ENCODE data around the gene WDR43.

WDR43 gene

DNA sequence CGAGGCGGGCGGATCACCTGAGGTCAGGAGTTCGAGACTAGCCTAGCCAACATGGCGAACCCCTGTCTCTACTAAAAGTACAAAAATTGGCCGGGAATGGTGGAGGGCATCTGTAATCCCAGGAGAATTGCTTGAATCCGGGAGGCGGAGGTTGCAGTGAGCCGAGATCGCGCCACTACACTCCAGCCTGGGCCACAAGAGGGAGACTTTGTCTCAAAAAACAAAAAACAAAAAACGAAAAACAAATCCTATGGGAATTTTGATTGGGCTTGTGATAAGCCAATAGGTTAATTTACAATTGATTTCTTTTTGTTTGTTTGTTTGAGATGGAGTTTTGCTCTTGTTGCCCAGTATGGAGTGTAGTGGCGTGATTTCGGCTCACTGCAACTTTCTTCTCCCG is 62.4 kb downstream of the WDR43 start:
- no peak for DNase-seq (ENCODE audit: low spot score)
- no peaks in the 10 kb centered on the region for H3K36me3 ChIP-seq (replicated peaks in 1 of 2; ENCODE audit: control insufficient read depth in 2 of 2, insufficient read depth in 2 of 2, low read length in 2 of 2)
- H2AFZ ChIP-seq (ENCODE audit: low read length): no peak overlapping the region
- no peak overlapping the region for H2AK5ac ChIP-seq (ENCODE audit: low read depth, low read length)
- H3K4ac ChIP-seq (ENCODE audit: low read length): no peak overlapping the region
- H4K8ac ChIP-seq (ENCODE audit: low read depth, low read length): no peak overlapping the region
- H2BK15ac ChIP-seq (ENCODE audit: low read length): no peak overlapping the region
- no peak overlapping the region for H3K4me2 ChIP-seq (ENCODE audit: insufficient read depth, low read length, poor library complexity, severe bottlenecking)
- no peaks in the 10 kb centered on the region for H3K79me1 ChIP-seq (ENCODE audit: low read depth, low read length)
- H4K91ac ChIP-seq (ENCODE audit: low read depth, low read length, poor library complexity): no peak overlapping the region
- WGBS, 2 donors (ENCODE audit: extremely low coverage in 2 of 2, insufficient read length in 2 of 2, insufficient replicate concordance in 1 of 2): no CpG with 5 or more reads among the region's 15 CpGs
- H3K14ac ChIP-seq (ENCODE audit: low read length): no peak overlapping the region
- H2BK5ac ChIP-seq (ENCODE audit: low read length): no peak overlapping the region
- H3K18ac ChIP-seq (ENCODE audit: low read length): no peak overlapping the region
- H3K27me3 ChIP-seq (ENCODE audit: control insufficient read depth in 3 of 3, insufficient read depth in 3 of 3, low read depth in 1 of 3, low read length in 3 of 3): peaks cover 0 to 5% (median 0%) of the 10 kb centered on the region in 3 experiments
- H3K4me1 ChIP-seq (ENCODE audit: control insufficient read depth in 2 of 2, insufficient read depth in 1 of 2, low read depth in 1 of 2, low read length in 2 of 2): peaks cover 6 to 9% of the 10 kb centered on the region in 2 donors
- no peak overlapping the region for H2BK12ac ChIP-seq (ENCODE audit: low read length)
- H3K23ac ChIP-seq (ENCODE audit: low read depth, low read length, poor library complexity): no peak overlapping the region
- no peak overlapping the region for H3K9ac ChIP-seq (ENCODE audit: low read depth, low read length, poor library complexity)
- H3K27ac ChIP-seq (replicated peaks; ENCODE audit: low read length): no peak overlapping the region
- H3K4me3 ChIP-seq (ENCODE audit: low read length in 2 of 2): no peak overlapping the region
- H3K9me3 ChIP-seq (replicated peaks in 1 of 2; ENCODE audit: control insufficient read depth in 2 of 2, insufficient read depth in 1 of 2, low read depth in 1 of 2, low read length in 2 of 2): no peaks in the 10 kb centered on the region
- H2BK120ac ChIP-seq (ENCODE audit: low read depth, low read length): no peak overlapping the region

DNA sequence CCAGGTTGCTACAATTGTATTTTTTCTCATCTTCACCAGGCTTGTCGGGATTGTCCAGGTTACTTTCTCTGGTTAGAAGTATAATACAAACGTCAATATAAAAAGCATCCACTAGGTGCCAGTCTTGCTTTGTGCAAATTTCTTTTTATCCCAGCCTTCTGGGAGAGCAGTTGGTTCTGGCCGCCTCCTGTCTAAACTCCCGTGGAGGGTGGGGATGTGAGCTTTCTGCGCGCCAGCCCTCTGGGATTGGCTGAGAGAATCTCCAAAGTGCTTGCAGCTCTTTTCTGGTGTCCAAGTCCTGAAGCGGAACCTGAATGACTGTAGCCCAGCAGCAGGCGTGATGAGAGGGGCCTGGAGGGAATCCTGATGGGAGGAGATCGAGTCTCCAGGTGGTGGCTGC is 64.2 kb downstream of the WDR43 start:
- no peak overlapping the region for H4K91ac ChIP-seq (ENCODE audit: low read depth, low read length, poor library complexity)
- H3K36me3 ChIP-seq (replicated peaks in 1 of 2; ENCODE audit: control insufficient read depth in 2 of 2, insufficient read depth in 2 of 2, low read length in 2 of 2): no peaks in the 10 kb centered on the region
- H3K9ac ChIP-seq (ENCODE audit: low read depth, low read length, poor library complexity): no peak overlapping the region
- H2BK5ac ChIP-seq (ENCODE audit: low read length): no peak overlapping the region
- no peak overlapping the region for H2BK120ac ChIP-seq (ENCODE audit: low read depth, low read length)
- no peak overlapping the region for H4K8ac ChIP-seq (ENCODE audit: low read depth, low read length)
- peaks cover 4 to 6% of the 10 kb centered on the region in 2 donors for H3K4me1 ChIP-seq (ENCODE audit: control insufficient read depth in 2 of 2, insufficient read depth in 1 of 2, low read depth in 1 of 2, low read length in 2 of 2)
- WGBS, 2 donors (ENCODE audit: extremely low coverage in 2 of 2, insufficient read length in 2 of 2, insufficient replicate concordance in 1 of 2): no CpG with 5 or more reads among the region's 9 CpGs
- H2AK5ac ChIP-seq (ENCODE audit: low read depth, low read length): no peak overlapping the region
- H2AFZ ChIP-seq (ENCODE audit: low read length): peak overlapping the region; percentile 68
- H2BK15ac ChIP-seq (ENCODE audit: low read length): no peak overlapping the region
- H2BK12ac ChIP-seq (ENCODE audit: low read length): no peak overlapping the region
- H3K18ac ChIP-seq (ENCODE audit: low read length): peak overlapping the region; percentile 0
- peak overlapping the region in 1 of 2 donors; percentile 27 for H3K4me3 ChIP-seq (ENCODE audit: low read length in 2 of 2)
- H3K4me2 ChIP-seq (ENCODE audit: insufficient read depth, low read length, poor library complexity, severe bottlenecking): no peak overlapping the region
- no peak overlapping the region for H3K23ac ChIP-seq (ENCODE audit: low read depth, low read length, poor library complexity)
- peaks cover 0 to 5% (median 0%) of the 10 kb centered on the region in 3 experiments for H3K27me3 ChIP-seq (ENCODE audit: control insufficient read depth in 3 of 3, insufficient read depth in 3 of 3, low read depth in 1 of 3, low read length in 3 of 3)
- DNase-seq (ENCODE audit: low spot score): peak; percentile 69
- no peak overlapping the region for H3K27ac ChIP-seq (replicated peaks; ENCODE audit: low read length)
- H3K79me1 ChIP-seq (ENCODE audit: low read depth, low read length): no peaks in the 10 kb centered on the region
- no peak overlapping the region for H3K4ac ChIP-seq (ENCODE audit: low read length)
- H3K14ac ChIP-seq (ENCODE audit: low read length): no peak overlapping the region
- no peaks in the 10 kb centered on the region for H3K9me3 ChIP-seq (replicated peaks in 1 of 2; ENCODE audit: control insufficient read depth in 2 of 2, insufficient read depth in 1 of 2, low read depth in 1 of 2, low read length in 2 of 2)

DNA sequence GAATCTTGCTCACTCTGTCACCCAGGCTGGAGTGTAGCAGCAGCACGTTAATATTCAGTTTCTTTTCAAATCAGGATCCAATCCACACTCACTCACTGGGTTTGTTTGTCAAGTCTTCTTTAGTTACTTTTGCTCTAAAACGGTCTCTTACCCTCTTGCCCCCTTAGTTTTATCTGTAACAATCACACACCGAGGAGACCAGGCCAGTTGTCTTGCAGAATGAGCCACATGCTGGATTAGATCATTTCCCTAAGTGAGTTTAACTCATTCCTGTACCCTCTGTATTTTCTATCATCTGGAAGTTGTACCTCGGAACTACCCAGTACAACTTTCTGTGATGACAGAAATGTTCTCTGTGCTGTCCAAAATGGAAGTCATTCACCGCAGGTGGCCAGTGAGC is 65.9 kb downstream of the WDR43 start:
- no peak overlapping the region for H3K14ac ChIP-seq (ENCODE audit: low read length)
- no peak overlapping the region for H2BK5ac ChIP-seq (ENCODE audit: low read length)
- H4K91ac ChIP-seq (ENCODE audit: low read depth, low read length, poor library complexity): no peak overlapping the region
- peaks cover 4 to 6% of the 10 kb centered on the region in 2 donors for H3K4me1 ChIP-seq (ENCODE audit: control insufficient read depth in 2 of 2, insufficient read depth in 1 of 2, low read depth in 1 of 2, low read length in 2 of 2)
- H2AK5ac ChIP-seq (ENCODE audit: low read depth, low read length): no peak overlapping the region
- H3K79me1 ChIP-seq (ENCODE audit: low read depth, low read length): no peaks in the 10 kb centered on the region
- H3K4ac ChIP-seq (ENCODE audit: low read length): no peak overlapping the region
- no peak overlapping the region for H3K18ac ChIP-seq (ENCODE audit: low read length)
- H2BK12ac ChIP-seq (ENCODE audit: low read length): no peak overlapping the region
- no peak overlapping the region for H4K8ac ChIP-seq (ENCODE audit: low read depth, low read length)
- H3K9ac ChIP-seq (ENCODE audit: low read depth, low read length, poor library complexity): no peak overlapping the region
- H3K36me3 ChIP-seq (replicated peaks in 1 of 2; ENCODE audit: control insufficient read depth in 2 of 2, insufficient read depth in 2 of 2, low read length in 2 of 2): no peaks in the 10 kb centered on the region
- WGBS, 2 donors (ENCODE audit: extremely low coverage in 2 of 2, insufficient read length in 2 of 2, insufficient replicate concordance in 1 of 2): no CpG with 5 or more reads among the region's 5 CpGs
- H3K4me2 ChIP-seq (ENCODE audit: insufficient read depth, low read length, poor library complexity, severe bottlenecking): no peak overlapping the region
- H3K9me3 ChIP-seq (replicated peaks in 1 of 2; ENCODE audit: control insufficient read depth in 2 of 2, insufficient read depth in 1 of 2, low read depth in 1 of 2, low read length in 2 of 2): no peaks in the 10 kb centered on the region
- DNase-seq (ENCODE audit: low spot score): no peak
- no peak overlapping the region for H2BK120ac ChIP-seq (ENCODE audit: low read depth, low read length)
- H3K4me3 ChIP-seq (ENCODE audit: low read length in 2 of 2): no peak overlapping the region
- no peak overlapping the region for H3K27ac ChIP-seq (replicated peaks; ENCODE audit: low read length)
- no peak overlapping the region for H2BK15ac ChIP-seq (ENCODE audit: low read length)
- H2AFZ ChIP-seq (ENCODE audit: low read length): peak overlapping the region; percentile 21
- peaks cover 0 to under 1% (median 0%) of the 10 kb centered on the region in 3 experiments for H3K27me3 ChIP-seq (ENCODE audit: control insufficient read depth in 3 of 3, insufficient read depth in 3 of 3, low read depth in 1 of 3, low read length in 3 of 3)
- no peak overlapping the region for H3K23ac ChIP-seq (ENCODE audit: low read depth, low read length, poor library complexity)

DNA sequence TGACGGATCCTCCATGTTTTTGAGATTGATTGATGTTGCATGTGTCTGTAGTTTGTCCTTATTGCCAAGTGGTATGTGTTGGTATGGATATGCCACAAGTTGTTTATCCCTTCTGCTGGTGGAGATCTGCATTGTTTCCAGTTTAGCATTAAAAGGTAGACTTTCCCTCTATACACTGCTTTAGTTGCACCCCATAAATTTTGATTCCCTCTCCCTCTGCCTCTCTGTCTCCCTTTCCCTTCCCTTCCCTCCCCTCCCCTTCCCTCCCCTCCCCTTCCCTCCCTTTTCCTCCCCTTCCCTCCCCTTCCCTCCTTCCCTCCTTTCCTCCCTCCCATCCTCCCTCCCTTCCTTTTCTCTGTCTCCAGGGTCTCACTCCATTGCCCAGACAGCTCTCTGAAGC is 68.0 kb downstream of the WDR43 start:
- peaks cover 2% of the 10 kb centered on the region in 2 donors for H3K4me1 ChIP-seq (ENCODE audit: control insufficient read depth in 2 of 2, insufficient read depth in 1 of 2, low read depth in 1 of 2, low read length in 2 of 2)
- no peak overlapping the region for H3K23ac ChIP-seq (ENCODE audit: low read depth, low read length, poor library complexity)
- DNase-seq (ENCODE audit: low spot score): no peak
- no peak overlapping the region for H3K9ac ChIP-seq (ENCODE audit: low read depth, low read length, poor library complexity)
- no peak overlapping the region for H3K18ac ChIP-seq (ENCODE audit: low read length)
- no peak overlapping the region for H2BK5ac ChIP-seq (ENCODE audit: low read length)
- H3K27ac ChIP-seq (replicated peaks; ENCODE audit: low read length): no peak overlapping the region
- no peak overlapping the region for H4K91ac ChIP-seq (ENCODE audit: low read depth, low read length, poor library complexity)
- no peak overlapping the region for H2AFZ ChIP-seq (ENCODE audit: low read length)
- no peaks in the 10 kb centered on the region for H3K79me1 ChIP-seq (ENCODE audit: low read depth, low read length)
- no peak overlapping the region for H2BK12ac ChIP-seq (ENCODE audit: low read length)
- no peaks in the 10 kb centered on the region for H3K27me3 ChIP-seq (ENCODE audit: control insufficient read depth in 3 of 3, insufficient read depth in 3 of 3, low read depth in 1 of 3, low read length in 3 of 3)
- H3K14ac ChIP-seq (ENCODE audit: low read length): no peak overlapping the region
- no peaks in the 10 kb centered on the region for H3K9me3 ChIP-seq (replicated peaks in 1 of 2; ENCODE audit: control insufficient read depth in 2 of 2, insufficient read depth in 1 of 2, low read depth in 1 of 2, low read length in 2 of 2)
- no peak overlapping the region for H3K4me3 ChIP-seq (ENCODE audit: low read length in 2 of 2)
- WGBS, 2 donors (ENCODE audit: extremely low coverage in 2 of 2, insufficient read length in 2 of 2, insufficient replicate concordance in 1 of 2): no CpG with 5 or more reads among the region's 1 CpG
- H2BK15ac ChIP-seq (ENCODE audit: low read length): no peak overlapping the region
- H3K4ac ChIP-seq (ENCODE audit: low read length): no peak overlapping the region
- no peaks in the 10 kb centered on the region for H3K36me3 ChIP-seq (replicated peaks in 1 of 2; ENCODE audit: control insufficient read depth in 2 of 2, insufficient read depth in 2 of 2, low read length in 2 of 2)
- no peak overlapping the region for H4K8ac ChIP-seq (ENCODE audit: low read depth, low read length)
- H2AK5ac ChIP-seq (ENCODE audit: low read depth, low read length): no peak overlapping the region
- H2BK120ac ChIP-seq (ENCODE audit: low read depth, low read length): no peak overlapping the region
- H3K4me2 ChIP-seq (ENCODE audit: insufficient read depth, low read length, poor library complexity, severe bottlenecking): no peak overlapping the region

All from neuronal stem cell (in vitro differentiated cells).